CD4-positive, alpha-beta T cell treated with Interleukin-17A for 4 hours (primary cell): Measurements from ENCODE around the gene IRX5.
A peak's percentile ranks its signal among the peaks of the same experiment; 100 is the strongest.

Source experiments
- DNase-seq: peaks from one replicate; pipeline ENCODE4 v3.0.0-alpha.2; 2020; ENCODE audit warnings: mixed read lengths

The IRX5 gene

GRCh38 chr16:54953461-54953860 lies 22.8 kb downstream of the IRX5 start:
- DNase-seq: no peak

- no peak for DNase-seq
These were observed 23.6 kb downstream of the IRX5 start for GRCh38 chr16:54954220-54954619.

GRCh38 chr16:54955757-54956156 lies 25.1 kb downstream of the IRX5 start:
- DNase-seq: no peak

GRCh38 chr16:54957403-54958166 lies 26.9 kb downstream of the IRX5 start:
- DNase-seq: peak; percentile 20

- DNase-seq: no peak
These were observed 31.4 kb downstream of the IRX5 start for GRCh38 chr16:54962045-54962444.

GRCh38 chr16:54964239-54964638 lies 33.6 kb downstream of the IRX5 start:
- DNase-seq: no peak

GRCh38 chr16:54965464-54965863 lies 34.8 kb downstream of the IRX5 start:
- DNase-seq: no peak

- no peak for DNase-seq
These were observed 37.3 kb downstream of the IRX5 start for GRCh38 chr16:54968011-54968410.

GRCh38 chr16:54968784-54969183 lies 38.1 kb downstream of the IRX5 start:
- DNase-seq: no peak

GRCh38 chr16:54970016-54970415 lies 39.4 kb downstream of the IRX5 start:
- DNase-seq: no peak

- DNase-seq: no peak
These were observed 43.7 kb downstream of the IRX5 start for GRCh38 chr16:54974367-54974766.

GRCh38 chr16:54976651-54977200 lies 46.1 kb downstream of the IRX5 start:
- DNase-seq: no peak

- DNase-seq: no peak
These were observed 46.5 kb downstream of the IRX5 start for GRCh38 chr16:54977211-54977610.

- no peak for DNase-seq
These were observed 50.2 kb downstream of the IRX5 start for GRCh38 chr16:54980821-54981220.
